ENCODE measurements around the gene RASL10A. TPM values are rescaled to one million over a fixed set of nuclear protein-coding genes. Genes with fewer than 3 reads are reported as not detected.
A peak's percentile ranks its signal among the peaks of the same experiment; 100 is the strongest.

Gene RASL10A
- total RNA-seq, 3 donors from 2014 or later, result 1.1 to 2.3 (median 1.4) TPM

GRCh38 chr22:29337631-29338284 is 22.3 kb upstream of the RASL10A start:
- Histone ChIP-seq H3K9me3 (no peaks in the 10 kb centered on the region), H3K36me3 (ENCODE audit: low read depth) (peaks cover 4% of the 10 kb centered on the region), H3K4me1 (ENCODE audit: low read depth) (no peaks in the 10 kb centered on the region), H3K4me3 (no peak overlapping the region)
- no peak for ATAC-seq
- TF ChIP-seq CTCF (IDR thresholded peaks at IDR 0.05), result no peak
- intact Hi-C loops (cut with DNase I, micrococcal nuclease), result no loop called here
- DNase-seq, result no peak

GRCh38 chr22:29336751-29337490 is 21.4 kb upstream of the RASL10A start:
- peaks cover 4% of the 10 kb centered on the region for H3K36me3 ChIP-seq (ENCODE audit: low read depth)
- no peaks in the 10 kb centered on the region for H3K4me1 ChIP-seq (ENCODE audit: low read depth)
- DNase-seq, result no peak
- intact Hi-C loops (cut with DNase I, micrococcal nuclease), result no loop called here
- no peak overlapping the region for H3K4me3 ChIP-seq
- TF ChIP-seq CTCF (IDR thresholded peaks at IDR 0.05), result no peak
- no peak for ATAC-seq
- H3K9me3 ChIP-seq, result no peaks in the 10 kb centered on the region

DNA sequence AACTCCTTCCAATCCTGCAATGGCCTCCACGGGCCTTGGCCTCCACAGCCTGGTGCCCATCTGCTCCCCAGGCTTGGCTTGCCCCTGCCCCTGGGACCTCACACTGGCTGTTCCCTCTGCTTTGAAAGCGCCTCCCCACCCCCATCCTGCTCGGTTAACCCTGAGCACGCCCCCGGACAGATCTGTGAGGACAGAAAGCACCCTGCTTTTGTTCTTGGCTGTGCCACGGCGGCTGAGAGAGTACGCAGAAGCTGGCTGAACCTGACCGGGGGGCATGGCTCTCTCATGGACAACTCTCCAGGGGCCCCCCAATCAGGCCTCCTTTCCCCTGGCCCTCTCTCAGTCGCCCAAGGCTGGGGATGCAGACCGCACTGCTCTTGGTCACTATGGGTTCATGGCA is 20.2 kb upstream of the RASL10A start:
- no peaks in the 10 kb centered on the region for H3K4me1 ChIP-seq (ENCODE audit: low read depth)
- no peak overlapping the region for H3K4me3 ChIP-seq
- ATAC-seq (no peak), DNase-seq (peak in 1 of 3 donors; percentile 35)
- intact Hi-C loops (cut with DNase I, micrococcal nuclease), result no loop called here
- no peaks in the 10 kb centered on the region for H3K9me3 ChIP-seq
- TF ChIP-seq CTCF (IDR thresholded peaks at IDR 0.05), result no peak
- peaks cover 4% of the 10 kb centered on the region for H3K36me3 ChIP-seq (ENCODE audit: low read depth)

DNA sequence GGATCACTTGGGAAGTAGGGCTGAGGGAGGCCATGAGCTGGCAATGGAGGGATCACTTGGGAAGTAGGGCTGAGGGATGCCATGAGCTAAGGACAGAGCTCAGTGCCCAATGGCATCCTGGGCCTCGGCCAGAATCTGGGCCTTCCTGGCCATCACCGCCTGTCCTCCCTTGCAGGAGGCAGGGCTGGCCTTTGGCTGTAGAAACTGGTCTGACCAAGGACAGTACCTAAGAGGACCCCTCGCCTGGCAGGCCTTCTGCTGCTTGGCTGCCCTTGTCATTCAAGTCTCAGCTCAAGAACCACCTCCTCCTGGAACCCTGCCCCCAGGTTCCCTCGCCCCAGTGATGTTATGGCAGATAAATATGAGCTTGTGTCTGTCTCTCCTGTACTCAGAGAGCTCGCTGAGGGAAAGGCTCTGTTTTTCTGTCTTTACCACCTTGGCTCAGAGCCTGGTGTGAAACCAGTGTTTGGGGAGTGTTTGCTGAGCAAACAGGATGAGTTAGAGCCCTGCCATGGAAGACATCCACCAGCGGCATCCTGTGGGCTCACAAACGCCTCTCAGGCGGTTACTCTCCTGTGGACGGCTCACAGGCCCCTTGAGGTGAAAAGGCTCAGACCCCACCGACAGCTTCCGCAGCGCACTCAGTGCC is 19.3 kb upstream of the RASL10A start:
- peaks cover 4% of the 10 kb centered on the region for H3K36me3 ChIP-seq (ENCODE audit: low read depth)
- no peaks in the 10 kb centered on the region for H3K4me1 ChIP-seq (ENCODE audit: low read depth)
- intact Hi-C loops (cut with DNase I, micrococcal nuclease), result no loop called here
- no peak for ATAC-seq
- H3K4me3 ChIP-seq, result no peak overlapping the region
- TF ChIP-seq CTCF (IDR thresholded peaks at IDR 0.05), result no peak
- DNase-seq, result peak in 1 of 3 donors; percentile 37
- no peaks in the 10 kb centered on the region for H3K9me3 ChIP-seq

DNA sequence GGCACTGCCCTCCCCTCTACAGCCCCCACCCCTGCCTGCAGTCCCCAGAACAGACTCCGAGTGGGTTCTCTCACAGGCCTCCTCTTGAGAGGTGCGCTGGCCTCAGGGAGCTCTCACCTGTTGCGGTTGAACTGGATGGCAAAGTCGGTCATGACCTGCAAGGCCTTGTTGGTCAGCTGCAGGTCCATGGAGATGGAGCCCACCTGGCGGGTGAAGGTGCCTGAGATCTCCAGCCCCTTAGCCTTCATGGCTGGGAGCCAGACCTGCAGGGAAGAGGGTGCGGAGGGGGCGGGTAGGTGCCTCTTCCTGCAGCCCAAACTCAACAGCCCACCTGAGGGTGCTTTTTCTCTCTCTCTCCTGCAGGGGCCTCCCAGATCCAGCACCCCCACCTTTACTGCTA is 18.7 kb upstream of the RASL10A start:
- peaks cover 4% of the 10 kb centered on the region for H3K36me3 ChIP-seq (ENCODE audit: low read depth)
- DNase-seq, result peak in 1 of 3 donors; percentile 32
- no peaks in the 10 kb centered on the region for H3K4me1 ChIP-seq (ENCODE audit: low read depth)
- no peak overlapping the region for H3K4me3 ChIP-seq
- intact Hi-C loops (cut with DNase I, micrococcal nuclease), result no loop called here
- H3K9me3 ChIP-seq, result no peaks in the 10 kb centered on the region
- no peak for TF ChIP-seq CTCF (IDR thresholded peaks at IDR 0.05)
- no peak for ATAC-seq

Measured in mucosa of descending colon (tissue), 3 donors.